Measurements from ENCODE around the gene SCUBE3. TPM values are rescaled to one million over a fixed set of nuclear protein-coding genes. Genes with fewer than 3 reads are reported as not detected.

Gene SCUBE3
- total and polyA plus RNA-seq, 9 of the 15 experiments (the other 6 are each of a cell fraction or from before 2014, with no cell fraction given): 0.01 to 0.11 TPM; not detected in 7

GRCh38 chr6:35243386-35243958, 29.7 kb downstream of the SCUBE3 start (continued):
- no peak for TF ChIP-seq CREB5 (CRISPR knock-in tag; IDR thresholded peaks at IDR 0.05)
- no peak for TF ChIP-seq GTF3C2 (IDR thresholded peaks at IDR 0.05; ENCODE audit: borderline replicate concordance, extremely low read depth, insufficient read length)
- no peak for TF ChIP-seq NEUROD1 (IDR thresholded peaks at IDR 0.05; ENCODE audit: borderline replicate concordance, low read depth, low read length, partially characterized antibody)
- TF ChIP-seq RBM15 (IDR thresholded peaks at IDR 0.05; ENCODE audit: insufficient read depth, low read length): no peak
- no peak for TF ChIP-seq C11orf30 (IDR thresholded peaks at IDR 0.05; ENCODE audit: low read depth)
- TF ChIP-seq ADNP (tag; IDR thresholded peaks at IDR 0.05): no peak
- no peak for TF ChIP-seq U2AF2 (optimal IDR thresholded peaks at IDR 0.05; ENCODE audit: low read depth, low read length)
- TF ChIP-seq FOXA1 (IDR thresholded peaks at IDR 0.05; ENCODE audit: borderline replicate concordance): no peak
- no peak for TF ChIP-seq KDM2B (CRISPR knock-in tag; IDR thresholded peaks at IDR 0.05)
- TF ChIP-seq IRF1 (CRISPR knock-in tag; IDR thresholded peaks at IDR 0.05; ENCODE audit: borderline replicate concordance): no peak
- TF ChIP-seq SNAPC5 (CRISPR knock-in tag; IDR thresholded peaks at IDR 0.05): no peak
- no peak for TF ChIP-seq ELK1 (CRISPR knock-in tag; IDR thresholded peaks at IDR 0.05)
